ENCODE data around the gene CXCL1.

The CXCL1 gene

DNA sequence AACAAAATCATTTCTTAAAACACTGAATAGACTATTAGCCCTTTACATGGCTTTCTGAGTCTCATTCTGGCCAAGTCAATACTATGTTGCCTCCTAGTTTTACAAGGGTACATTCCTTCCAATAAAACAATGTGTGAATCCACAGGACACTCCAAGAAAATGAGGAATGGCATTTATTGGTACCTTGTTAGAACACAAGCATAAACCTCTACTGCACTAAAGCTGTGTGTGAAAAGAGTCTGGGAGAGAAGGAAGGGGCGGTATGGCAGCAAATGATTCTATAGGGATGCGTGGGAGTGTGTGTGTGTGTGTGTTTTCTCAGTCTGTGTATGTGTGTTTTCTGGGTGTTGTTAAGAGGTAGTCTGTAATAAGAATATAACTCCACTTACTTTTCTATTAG, 48.9 kb downstream of the CXCL1 start:
- no peak for DNase-seq (ENCODE audit: low read depth)

DNA sequence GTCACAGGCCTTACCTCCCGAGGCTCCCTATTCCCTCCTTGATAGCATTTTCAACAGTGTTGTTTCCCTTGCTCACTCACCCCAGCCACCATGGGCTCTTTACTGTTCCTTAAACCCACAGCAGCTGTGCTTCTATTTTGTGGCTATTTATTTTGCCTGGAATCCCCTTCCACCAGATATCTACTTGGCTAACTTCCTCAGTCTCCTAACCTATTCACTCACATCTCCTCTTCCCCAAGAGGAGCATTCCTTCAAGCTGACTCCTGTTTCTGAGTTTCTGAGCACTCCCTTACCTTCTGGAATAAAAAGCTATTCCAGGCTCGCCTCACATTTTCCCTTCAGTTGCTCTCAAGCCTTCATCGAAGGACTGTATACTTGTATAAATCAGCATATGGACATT, 50.5 kb downstream of the CXCL1 start:
- DNase-seq (ENCODE audit: low read depth) = no peak

All from HS-5 (cell line).